HG03175 (cell line): ENCODE data around the gene RO60.
A peak's percentile ranks its signal among the peaks of the same experiment; 100 is the strongest.

Source experiments
- ATAC-seq: cut with Tn5 transposase; IDR thresholded peaks from one replicate; pipeline ENCODE4 v1.9.1; 2021; ENCODE audit warnings: mild to moderate bottlenecking, moderate library complexity; ENCODE audit not compliant: unreplicated experiment

RO60 gene

DNA sequence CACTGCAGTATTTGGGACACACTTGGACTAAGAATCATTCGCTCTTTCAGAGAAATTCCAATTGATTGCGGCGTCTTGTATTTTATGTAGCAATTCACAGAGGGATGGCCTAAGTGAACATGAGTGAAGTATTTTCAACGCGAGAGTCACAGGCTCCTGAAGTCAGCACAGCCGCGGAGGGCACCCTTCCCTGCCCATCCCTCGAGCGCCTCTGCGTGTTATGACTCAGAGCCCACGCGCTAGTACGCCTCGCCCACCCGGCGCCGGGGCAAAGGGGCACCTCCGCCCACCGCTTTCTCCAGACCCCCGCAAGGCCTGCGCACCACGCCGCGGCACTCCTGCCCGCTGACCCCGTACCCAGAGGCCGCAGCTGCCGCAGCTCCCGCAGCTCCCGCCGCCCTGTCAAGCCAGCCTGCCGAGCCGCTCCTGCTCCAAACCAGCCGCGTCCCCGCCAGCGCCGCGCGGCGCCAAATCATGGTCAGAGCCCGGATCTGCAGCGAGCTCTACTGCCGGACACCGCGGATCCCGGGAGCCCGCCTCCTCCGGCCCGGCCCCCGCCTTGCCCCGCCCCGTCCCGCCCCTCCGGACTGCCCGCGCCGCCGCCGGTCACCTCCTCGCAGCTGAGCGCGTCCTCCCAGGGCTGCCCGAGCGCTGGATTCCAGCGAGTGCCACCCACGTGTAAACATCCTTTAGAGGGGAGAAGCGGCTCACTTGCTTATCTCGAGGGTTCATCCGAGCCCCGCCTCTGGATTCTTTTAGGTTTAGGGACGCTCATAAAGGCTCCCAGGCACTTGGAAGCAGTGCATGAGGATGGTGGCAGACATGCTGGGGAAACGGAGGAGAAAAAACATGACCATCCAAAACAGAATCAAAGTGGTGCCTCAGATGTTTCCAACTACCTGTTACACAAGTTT is 45.8 kb downstream of the RO60 start, which contains the start of gene GLRX2:
Gene GLRX2, minus strand, starts transcription at position 508 of the 914 bp plus-strand sequence. Its CDS starts 32 bp downstream, at position 476.
- ATAC-seq, result peak; percentile 89

DNA sequence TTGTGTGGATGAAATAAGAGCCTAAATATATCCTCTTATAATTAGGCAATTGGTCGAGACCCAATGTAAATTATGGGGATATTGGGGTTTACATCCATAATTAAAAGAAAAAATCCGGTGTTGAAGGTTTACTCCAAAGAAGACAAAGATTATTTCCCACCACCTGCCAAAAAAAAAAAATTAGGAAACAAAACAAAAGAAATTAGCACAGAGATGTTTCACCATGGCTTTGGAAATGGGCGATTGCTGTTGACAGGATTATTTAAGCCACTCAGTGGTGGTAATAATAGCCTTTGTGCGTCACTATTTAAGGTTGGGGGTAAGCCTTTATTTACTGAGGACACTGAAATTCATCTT is 46.4 kb downstream of the RO60 start:
- no peak for ATAC-seq

DNA sequence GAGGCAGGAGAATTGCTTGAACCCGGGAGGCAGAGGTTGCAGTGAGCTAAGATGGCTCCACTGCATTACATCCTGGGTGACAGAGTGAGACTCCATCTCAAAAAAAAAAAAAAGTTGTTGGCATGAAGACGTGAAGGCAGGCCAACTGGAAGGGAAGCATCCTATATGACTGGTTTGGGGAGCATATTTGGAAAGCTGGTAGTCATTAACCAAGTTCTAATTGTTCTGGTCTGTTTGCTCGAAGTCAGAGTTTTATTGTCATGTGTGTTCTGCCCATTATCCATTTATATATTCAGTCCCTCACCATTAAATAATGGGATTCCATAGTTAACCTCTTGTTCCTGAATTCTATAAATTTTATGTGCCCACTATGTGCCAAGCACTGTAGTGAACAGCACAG is 49.1 kb downstream of the RO60 start:
- ATAC-seq, result no peak
